Measurements from ENCODE around the gene P2RX4. TPM values are rescaled to one million over a fixed set of nuclear protein-coding genes. Genes with fewer than 3 reads are reported as not detected.

P2RX4 gene
- total RNA-seq, result 7.5 TPM

GRCh38 chr12:121209624-121210572 lies at the start of gene P2RX4:
Gene P2RX4, plus strand, starts transcription at chr12:121210129. Its CDS starts 36 bp downstream, at chr12:121210165.

Other genes starting within 250 kb of the P2RX4 start
- gene HNF1A, start 231.6 kb upstream of the P2RX4 start, total RNA-seq, result not detected
- 16.9 TPM for gene C12orf43, start 193.6 kb upstream of the P2RX4 start, total RNA-seq
- gene OASL, start 170.9 kb upstream of the P2RX4 start, total RNA-seq, result not detected
- 3.4 TPM for gene P2RX7, start 77.3 kb upstream of the P2RX4 start, total RNA-seq
- 53.8 TPM for gene CAMKK2, start 86.6 kb downstream of the P2RX4 start, total RNA-seq
- gene ANAPC5, start 142.3 kb downstream of the P2RX4 start, total RNA-seq, result 234 TPM
- 79.2 TPM for gene RNF34, start 190.0 kb downstream of the P2RX4 start, total RNA-seq

Data from parietal lobe (tissue), 1 donor.